Measurements from ENCODE around the gene RSKR. TPM values are rescaled to one million over a fixed set of nuclear protein-coding genes. Genes with fewer than 3 reads are reported as not detected.

RSKR gene
- total RNA-seq, 1 donor from 2014 or later = 6.6 TPM

- TF ChIP-seq CTCF (IDR thresholded peaks at IDR 0.05; ENCODE audit: insufficient read depth, low read length, severe bottlenecking) = no peak
- peaks cover 23% of the 10 kb centered on the region for H3K36me3 ChIP-seq (ENCODE audit: control insufficient read depth, insufficient read depth, low read length)
- FAIRE-seq = no peak
Observed at GRCh38 chr17:28644787-28645575, 31.0 kb upstream of the RSKR start, which contains the start of gene BLTP2. BLTP2 (minus strand) TSS chr17:28645158; CDS start chr17:28645056, 102 bp downstream.

GRCh38 chr17:28643983-28644786 is 30.2 kb upstream of the RSKR start:
- Histone ChIP-seq H3K36me3 (ENCODE audit: control insufficient read depth, insufficient read depth, low read length) (peaks cover 28% of the 10 kb centered on the region), H3K27me3 (ENCODE audit: control insufficient read depth, insufficient read depth, low read length) (no peaks in the 10 kb centered on the region), H3K4me3 (ENCODE audit: low read depth, low read length) (peak overlapping the region; percentile 64)
- DNase-seq (ENCODE audit: low read depth) (peak; percentile 53), FAIRE-seq (no peak)
- TF ChIP-seq CTCF (IDR thresholded peaks at IDR 0.05; ENCODE audit: insufficient read depth, low read length, severe bottlenecking) = peak; percentile 62

More at GRCh38 chr17:28644787-28645575, 31.0 kb upstream of the RSKR start, which contains the start of gene BLTP2:
- DNase-seq (ENCODE audit: low read depth) = peak; percentile 85
- Histone ChIP-seq H3K27me3 (ENCODE audit: control insufficient read depth, insufficient read depth, low read length) (no peaks in the 10 kb centered on the region), H3K4me3 (ENCODE audit: low read depth, low read length) (peak within 1 kb of the TSS; percentile 64)

GRCh38 chr17:28641579-28641978 is 27.6 kb upstream of the RSKR start:
- DNase-seq (ENCODE audit: low read depth) (no peak), FAIRE-seq (no peak)
- no peak overlapping the region for H3K4me3 ChIP-seq (ENCODE audit: low read depth, low read length)
- peaks cover 39% of the 10 kb centered on the region for H3K36me3 ChIP-seq (ENCODE audit: control insufficient read depth, insufficient read depth, low read length)
- no peaks in the 10 kb centered on the region for H3K27me3 ChIP-seq (ENCODE audit: control insufficient read depth, insufficient read depth, low read length)
- no peak for TF ChIP-seq CTCF (IDR thresholded peaks at IDR 0.05; ENCODE audit: insufficient read depth, low read length, severe bottlenecking)

- FAIRE-seq (no peak), DNase-seq (ENCODE audit: low read depth) (no peak)
- Histone ChIP-seq H3K4me3 (ENCODE audit: low read depth, low read length) (no peak overlapping the region), H3K36me3 (ENCODE audit: control insufficient read depth, insufficient read depth, low read length) (peaks cover 58% of the 10 kb centered on the region), H3K27me3 (ENCODE audit: control insufficient read depth, insufficient read depth, low read length) (no peaks in the 10 kb centered on the region)
- TF ChIP-seq CTCF (IDR thresholded peaks at IDR 0.05; ENCODE audit: insufficient read depth, low read length, severe bottlenecking) = no peak
Observed at GRCh38 chr17:28635506-28635905, 21.5 kb upstream of the RSKR start.

GRCh38 chr17:28634206-28634865 is 20.4 kb upstream of the RSKR start:
- peaks cover 53% of the 10 kb centered on the region for H3K36me3 ChIP-seq (ENCODE audit: control insufficient read depth, insufficient read depth, low read length)
- DNase-seq (ENCODE audit: low read depth) = no peak
- no peak for FAIRE-seq
- no peak for TF ChIP-seq CTCF (IDR thresholded peaks at IDR 0.05; ENCODE audit: insufficient read depth, low read length, severe bottlenecking)
- H3K4me3 ChIP-seq (ENCODE audit: low read depth, low read length) = no peak overlapping the region
- no peaks in the 10 kb centered on the region for H3K27me3 ChIP-seq (ENCODE audit: control insufficient read depth, insufficient read depth, low read length)
